Fibroblast of the aortic adventitia (primary cell): ENCODE data around the gene DDX1. TPM values are rescaled to one million over a fixed set of nuclear protein-coding genes. Genes with fewer than 3 reads are reported as not detected.

Experiments used
- DNase-seq: peaks from one replicate; pipeline ENCODE4 v3.0.0-alpha.2; 2010; ENCODE audit warnings: low read depth
- H3K4me3 ChIP-seq: 2 replicates; pipeline ENCODE4 v1.5.1; 2011; ENCODE audit warnings: low read depth, mild to moderate bottlenecking, control low read depth, low read length, moderate library complexity
- total RNA-seq: library from RNA; depleted of rRNA; stranded (reverse); fragments of >200 nt; gene quantifications from 2 replicates; pipeline ENCODE4 v1.2.3, GENCODE V29; 2012; ENCODE audit warnings: low replicate concordance
- TF ChIP-seq, protein P1 (sequence below): IDR thresholded peaks from 2 replicates; pipeline ENCODE4 v1.5.1; 2011; ENCODE audit warnings: mild to moderate bottlenecking, low read length, control low read depth, inconsistent platforms; ENCODE audit not compliant: insufficient read depth

DDX1 gene
- total RNA-seq, 1 donor = 110 TPM

DNA sequence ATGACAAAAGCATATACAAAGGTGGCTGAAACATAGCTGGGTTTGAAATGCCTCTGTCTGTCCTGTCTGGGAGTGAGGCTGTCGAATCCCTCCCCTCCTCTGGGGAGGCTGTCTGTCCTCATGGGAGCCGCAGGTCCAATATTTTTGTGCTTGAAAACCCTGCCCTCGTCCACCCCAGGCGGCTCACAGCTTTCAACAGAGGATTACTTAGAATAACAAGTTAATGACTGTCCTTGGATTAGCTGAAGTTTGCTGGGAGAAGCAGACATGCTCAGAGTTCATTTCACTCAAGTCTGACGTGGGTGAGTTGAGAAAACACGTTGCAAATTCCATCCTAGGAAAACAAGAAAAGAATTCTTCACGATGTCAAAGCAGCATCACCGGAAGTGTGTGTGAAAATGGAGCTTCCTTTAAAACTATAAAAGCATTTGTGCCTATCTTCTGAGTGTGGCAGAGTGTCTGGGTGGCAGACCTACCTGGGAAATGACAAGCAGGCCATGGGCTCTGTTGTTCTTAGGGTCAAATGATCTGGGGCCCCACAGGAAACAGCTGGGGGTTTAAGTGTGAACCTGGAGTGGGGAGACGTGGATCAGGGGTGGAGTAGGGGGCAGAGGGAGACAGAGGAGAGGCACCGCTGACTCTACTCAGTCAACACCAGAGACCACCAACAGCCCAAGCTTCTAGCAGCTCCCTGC lies 77.1 kb downstream of the DDX1 start:
- TF ChIP-seq, protein P1, sequence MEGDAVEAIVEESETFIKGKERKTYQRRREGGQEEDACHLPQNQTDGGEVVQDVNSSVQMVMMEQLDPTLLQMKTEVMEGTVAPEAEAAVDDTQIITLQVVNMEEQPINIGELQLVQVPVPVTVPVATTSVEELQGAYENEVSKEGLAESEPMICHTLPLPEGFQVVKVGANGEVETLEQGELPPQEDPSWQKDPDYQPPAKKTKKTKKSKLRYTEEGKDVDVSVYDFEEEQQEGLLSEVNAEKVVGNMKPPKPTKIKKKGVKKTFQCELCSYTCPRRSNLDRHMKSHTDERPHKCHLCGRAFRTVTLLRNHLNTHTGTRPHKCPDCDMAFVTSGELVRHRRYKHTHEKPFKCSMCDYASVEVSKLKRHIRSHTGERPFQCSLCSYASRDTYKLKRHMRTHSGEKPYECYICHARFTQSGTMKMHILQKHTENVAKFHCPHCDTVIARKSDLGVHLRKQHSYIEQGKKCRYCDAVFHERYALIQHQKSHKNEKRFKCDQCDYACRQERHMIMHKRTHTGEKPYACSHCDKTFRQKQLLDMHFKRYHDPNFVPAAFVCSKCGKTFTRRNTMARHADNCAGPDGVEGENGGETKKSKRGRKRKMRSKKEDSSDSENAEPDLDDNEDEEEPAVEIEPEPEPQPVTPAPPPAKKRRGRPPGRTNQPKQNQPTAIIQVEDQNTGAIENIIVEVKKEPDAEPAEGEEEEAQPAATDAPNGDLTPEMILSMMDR = no peak
- no peak overlapping the region for H3K4me3 ChIP-seq
- DNase-seq = no peak

DNA sequence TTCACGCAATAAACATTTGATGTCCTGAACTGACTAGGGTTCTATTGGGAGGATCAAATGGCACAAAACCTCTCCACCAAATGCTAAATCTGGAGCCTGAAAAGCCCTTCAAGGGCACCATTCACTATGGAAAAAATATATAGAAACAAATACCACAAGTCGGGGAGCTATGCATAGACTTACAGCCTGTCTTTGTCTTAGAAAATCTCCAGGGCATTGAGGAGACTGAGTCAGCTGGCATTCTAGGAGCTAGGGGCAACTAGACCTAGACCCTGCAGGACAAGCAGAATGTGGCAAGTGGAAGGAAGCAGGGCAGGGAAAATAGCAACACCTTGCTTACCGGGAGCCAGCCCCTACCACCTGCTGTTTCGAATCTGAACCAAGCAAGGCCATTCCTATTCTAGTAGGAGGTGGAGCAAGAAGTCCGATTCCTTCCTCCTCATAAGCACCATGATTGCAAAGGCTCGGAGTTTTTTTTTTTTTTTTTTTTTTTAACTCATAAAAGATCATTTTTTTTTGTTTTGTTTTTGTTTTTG lies 77.8 kb downstream of the DDX1 start:
- TF ChIP-seq, protein P1 = no peak
- DNase-seq = no peak
- no peak overlapping the region for H3K4me3 ChIP-seq

DNA sequence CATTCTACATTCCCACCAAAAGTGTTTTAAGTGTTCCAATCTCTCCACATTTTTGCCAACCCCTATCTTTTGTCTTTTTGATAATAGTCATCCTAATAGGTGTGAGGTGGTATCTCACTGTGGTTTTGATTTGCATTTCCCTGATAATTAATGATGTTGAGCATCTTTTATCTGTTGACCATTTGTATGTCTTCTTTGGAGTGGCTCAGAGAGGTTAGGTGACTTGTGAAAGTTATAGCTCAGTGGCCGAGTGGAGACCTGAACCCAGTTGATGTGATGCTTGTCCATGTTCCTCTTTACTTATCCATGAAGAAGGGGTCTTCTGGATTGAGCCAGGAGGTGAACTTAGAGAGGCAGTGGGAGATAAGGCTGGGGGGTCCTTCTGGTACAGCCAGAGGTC lies 78.8 kb downstream of the DDX1 start:
- no peak for DNase-seq
- TF ChIP-seq, protein P1 = no peak
- H3K4me3 ChIP-seq = no peak overlapping the region

DNA sequence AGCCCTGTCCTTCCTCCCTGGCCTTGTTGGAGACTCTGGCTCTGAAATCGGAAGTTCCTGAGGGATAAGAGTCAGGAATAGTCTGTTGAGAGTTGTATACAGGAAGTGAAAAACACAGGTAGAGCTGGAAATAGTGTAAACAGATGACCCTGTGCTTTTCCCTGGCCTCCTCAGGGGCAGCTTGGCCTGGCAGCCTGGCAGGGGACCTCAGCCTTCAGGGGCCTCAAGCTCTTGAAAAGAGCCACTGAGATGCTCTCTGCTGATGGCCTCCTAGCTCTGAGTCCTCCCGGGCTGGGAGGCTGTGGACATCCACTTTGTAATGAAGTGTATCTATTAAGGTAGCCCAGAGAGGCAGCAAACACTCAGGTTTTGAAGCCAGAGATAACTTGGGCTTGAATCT lies 79.3 kb downstream of the DDX1 start:
- no peak overlapping the region for H3K4me3 ChIP-seq
- TF ChIP-seq, protein P1 = no peak
- no peak for DNase-seq

DNA sequence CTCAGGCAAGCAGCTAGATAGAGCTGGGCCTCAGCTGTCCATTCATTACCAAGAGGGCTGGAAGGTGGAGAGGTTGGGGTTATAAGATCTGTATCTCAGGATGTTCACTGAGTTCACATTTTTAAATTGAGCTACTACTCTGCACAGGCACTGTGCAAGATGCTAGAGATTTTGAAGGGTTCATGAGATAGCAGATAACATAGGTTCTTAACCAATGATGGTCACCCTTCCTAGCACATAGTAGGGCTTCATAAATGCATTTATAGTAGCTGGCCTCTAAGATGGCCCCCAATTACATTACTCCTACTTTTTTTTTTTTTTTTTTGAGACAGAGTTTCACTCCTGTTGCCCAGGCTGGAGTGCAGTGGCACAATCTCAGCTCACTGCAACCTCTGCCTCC lies 79.7 kb downstream of the DDX1 start:
- TF ChIP-seq, protein P1 = no peak
- H3K4me3 ChIP-seq = no peak overlapping the region
- no peak for DNase-seq

DNA sequence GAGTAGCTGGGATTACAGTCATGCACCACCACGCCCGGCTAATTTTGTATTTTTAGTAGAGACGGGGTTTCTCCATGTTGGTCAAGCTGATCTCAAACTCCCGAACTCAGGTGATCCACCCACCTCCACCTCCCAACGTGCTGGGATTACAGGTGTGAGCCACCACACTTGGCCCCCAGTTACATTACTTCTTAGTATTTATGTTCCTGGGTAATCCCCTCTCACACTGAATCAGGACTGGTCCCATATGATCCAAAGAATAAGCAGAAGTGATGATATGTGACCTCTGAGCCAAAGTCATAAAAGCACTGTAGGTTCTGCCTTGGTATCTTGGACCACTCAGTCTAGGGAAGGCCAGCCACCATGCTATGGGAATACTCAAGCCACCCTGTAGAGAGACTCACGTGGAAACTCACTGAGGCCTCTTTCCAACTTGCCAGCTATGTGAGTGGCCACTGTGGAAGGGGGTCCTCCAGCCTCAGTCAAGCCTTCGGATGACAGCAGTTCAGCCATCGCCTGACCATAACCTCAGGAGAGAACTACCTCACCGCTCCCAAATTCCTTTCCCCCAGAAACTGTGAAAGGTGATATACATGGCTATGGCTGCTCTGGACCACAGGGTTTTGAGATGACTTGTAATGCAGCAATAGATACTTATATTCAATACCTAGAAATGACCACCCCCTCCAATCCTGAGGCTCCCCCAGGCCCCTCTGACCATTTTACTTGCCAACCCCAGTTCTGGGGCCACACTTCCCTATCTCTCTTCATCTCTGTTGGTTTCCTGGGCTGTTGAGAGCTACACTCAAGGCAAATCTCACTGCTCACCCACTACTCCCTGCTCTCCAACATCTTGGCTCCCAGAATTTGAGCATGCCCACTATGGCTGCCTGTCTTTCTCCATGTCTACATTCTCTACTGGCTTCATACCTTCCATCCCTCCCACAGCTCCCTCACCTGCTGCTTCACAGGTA lies 80.5 kb downstream of the DDX1 start:
- H3K4me3 ChIP-seq = no peak overlapping the region
- TF ChIP-seq, protein P1 = no peak
- DNase-seq = no peak
